HS-5 (cell line): ENCODE data around the gene NUB1.
"Not testable (repeated sequence)": the region's sequence is repeated elsewhere in the genome, so short reads cannot be mapped to it uniquely, and the experiment has no call there.

Experiments
- DNase-seq: peaks from one replicate; pipeline ENCODE4 v3.0.0-alpha.2; 2012; ENCODE audit warnings: low read depth

NUB1 gene

GRCh38 chr7:151341357-151342101, at the start of gene NUB1:
Gene NUB1 (plus strand): TSS chr7:151341812. CDS start chr7:151345350, 3,538 bp downstream.
- DNase-seq = no peak

- no peak for DNase-seq
Observed at GRCh38 chr7:151292850-151293249, 48.8 kb upstream of the NUB1 start.

GRCh38 chr7:151296202-151296992, 45.2 kb upstream of the NUB1 start:
- DNase-seq = no peak

GRCh38 chr7:151298765-151299164, 42.8 kb upstream of the NUB1 start:
- no peak for DNase-seq

GRCh38 chr7:151299530-151299929, 42.1 kb upstream of the NUB1 start:
- no peak for DNase-seq

GRCh38 chr7:151299940-151300645, 41.5 kb upstream of the NUB1 start:
- DNase-seq = no peak

- no peak for DNase-seq
Observed at GRCh38 chr7:151301471-151302462, 39.8 kb upstream of the NUB1 start.

GRCh38 chr7:151304251-151304650, 37.4 kb upstream of the NUB1 start:
- not testable (repeated sequence) for DNase-seq

- no peak for DNase-seq
Observed at GRCh38 chr7:151304856-151305255, 36.8 kb upstream of the NUB1 start.

GRCh38 chr7:151306374-151306773, 35.2 kb upstream of the NUB1 start:
- no peak for DNase-seq

GRCh38 chr7:151306860-151307259, 34.8 kb upstream of the NUB1 start:
- no peak for DNase-seq

GRCh38 chr7:151307536-151307935, 34.1 kb upstream of the NUB1 start:
- DNase-seq = no peak

GRCh38 chr7:151308256-151308655, 33.4 kb upstream of the NUB1 start:
- DNase-seq = no peak

- no peak for DNase-seq
Observed at GRCh38 chr7:151308791-151309190, 32.8 kb upstream of the NUB1 start.

GRCh38 chr7:151309311-151309710, 32.3 kb upstream of the NUB1 start:
- peak; percentile 18 for DNase-seq

- DNase-seq = no peak
Observed at GRCh38 chr7:151310578-151310977, 31.0 kb upstream of the NUB1 start.

GRCh38 chr7:151311294-151311864, 30.2 kb upstream of the NUB1 start:
- DNase-seq = no peak

GRCh38 chr7:151312356-151312755, 29.3 kb upstream of the NUB1 start:
- no peak for DNase-seq

- DNase-seq = no peak
Observed at GRCh38 chr7:151312831-151313809, 28.5 kb upstream of the NUB1 start.

GRCh38 chr7:151313857-151314256, 27.8 kb upstream of the NUB1 start:
- DNase-seq = no peak
